ENCODE measurements around the gene PACRG. TPM values are rescaled to one million over a fixed set of nuclear protein-coding genes. Genes with fewer than 3 reads are reported as not detected.

PACRG gene
- total and polyA plus RNA-seq, 2 donors (not counting 3 experiments of a cell fraction or from before 2014, with no cell fraction given): 0.08 TPM; not detected in 1

- no peak overlapping the region for H3K4me3 ChIP-seq (replicated peaks in 1 of 3; ENCODE audit: insufficient read depth in 1 of 3, low read depth in 1 of 3, low read length in 3 of 3)
- no peak for DNase-seq (ENCODE audit: low read depth, low spot score)
- intact Hi-C loops (cut with micrococcal nuclease) (no loop called here), dilution Hi-C loops (cut with MboI; ENCODE audit: extremely low pct_ligation_motif_present, low sequenced_read_pairs) (no loop called here)
- BruUV-seq (replicated peaks): no TSS peak
- FAIRE-seq: no peak
- H2AFZ ChIP-seq (ENCODE audit: low read depth, low read length): no peak overlapping the region
- H3K79me2 ChIP-seq (ENCODE audit: control insufficient read depth, insufficient read depth, low read length): no peaks in the 10 kb centered on the region
- H4K20me1 ChIP-seq (replicated peaks; ENCODE audit: control insufficient read depth, extremely low read depth, insufficient read depth, low read length): no peaks in the 10 kb centered on the region
- H3K9me1 ChIP-seq (replicated peaks; ENCODE audit: control insufficient read depth, extremely low read depth, insufficient read depth, low read length): no peaks in the 10 kb centered on the region
- POLR2A ChIA-PET: no interaction called here
- no peak for TF ChIP-seq MYC (IDR thresholded peaks at IDR 0.05; ENCODE audit: low read depth, low read length)
- TF ChIP-seq MAX (IDR thresholded peaks at IDR 0.05; ENCODE audit: insufficient read depth, insufficient read length): no peak
- TF ChIP-seq POLR2A (IDR thresholded peaks at IDR 0.05; ENCODE audit: low read depth, low read length): no peak
- no peak for TF ChIP-seq GATA2 (IDR thresholded peaks at IDR 0.05; ENCODE audit: insufficient read depth, insufficient read length, low read depth, low read length)
- TF ChIP-seq POLR2AphosphoS5 (IDR thresholded peaks at IDR 0.05; ENCODE audit: insufficient read depth, low read depth, low read length): no peak
- no peaks in the 10 kb centered on the region for H3K36me3 ChIP-seq (ENCODE audit: control insufficient read depth in 2 of 2, extremely low read depth in 1 of 2, insufficient read depth in 2 of 2, low read length in 2 of 2)
- H3K4me1 ChIP-seq (ENCODE audit: control insufficient read depth, extremely low read depth, insufficient read depth, low read length): no peaks in the 10 kb centered on the region
- no peak overlapping the region for H3K9ac ChIP-seq (replicated peaks; ENCODE audit: extremely low read depth, insufficient read depth, low read length)
- no peak overlapping the region for H3K27ac ChIP-seq (ENCODE audit: insufficient read depth, low read depth, low read length)
- H3K4me2 ChIP-seq (ENCODE audit: insufficient read depth, low read length): no peak overlapping the region
- CTCF ChIA-PET: no interaction called here
- no peaks in the 10 kb centered on the region for H3K27me3 ChIP-seq (ENCODE audit: control insufficient read depth in 2 of 2, insufficient read depth in 2 of 2, low read length in 2 of 2)
- no peaks in the 10 kb centered on the region for H3K9me3 ChIP-seq (replicated peaks; ENCODE audit: control insufficient read depth, insufficient read depth, low read length)
Measured at GRCh38 chr6:162819284-162819683, 91.5 kb downstream of the PACRG start.

GRCh38 chr6:162821102-162821501 lies 93.3 kb downstream of the PACRG start:
- no peaks in the 10 kb centered on the region for H3K9me1 ChIP-seq (replicated peaks; ENCODE audit: control insufficient read depth, extremely low read depth, insufficient read depth, low read length)
- DNase-seq (ENCODE audit: low read depth, low spot score) (no peak), FAIRE-seq (no peak)
- ChIA-PET CTCF (no interaction called here), POLR2A (no interaction called here)
- no peaks in the 10 kb centered on the region for H3K4me1 ChIP-seq (ENCODE audit: control insufficient read depth, extremely low read depth, insufficient read depth, low read length)
- TF ChIP-seq MAX (IDR thresholded peaks at IDR 0.05; ENCODE audit: insufficient read depth, insufficient read length): no peak
- no peak for TF ChIP-seq MYC (IDR thresholded peaks at IDR 0.05; ENCODE audit: low read depth, low read length)
- TF ChIP-seq FOS (IDR thresholded peaks at IDR 0.05; ENCODE audit: borderline replicate concordance, insufficient read depth, low read length): no peak
- no peak for TF ChIP-seq CTCF (IDR thresholded peaks at IDR 0.05; ENCODE audit: extremely low read depth in 1 of 2, insufficient read depth in 1 of 2, low read depth in 1 of 2, low read length in 2 of 2)
- no peak for TF ChIP-seq EZH2 (IDR thresholded peaks at IDR 0.05; ENCODE audit: borderline replicate concordance, low read depth, low read length, severe bottlenecking)
- TF ChIP-seq POLR2AphosphoS5 (IDR thresholded peaks at IDR 0.05; ENCODE audit: insufficient read depth, low read depth, low read length): no peak
- no peak for TF ChIP-seq POLR2A (IDR thresholded peaks at IDR 0.05; ENCODE audit: low read depth, low read length)
- TF ChIP-seq GATA2 (IDR thresholded peaks at IDR 0.05; ENCODE audit: insufficient read depth, insufficient read length, low read depth, low read length): no peak
- TF ChIP-seq JUN (IDR thresholded peaks at IDR 0.05; ENCODE audit: borderline replicate concordance, insufficient read depth, insufficient read length, low read depth): no peak
- no TSS peak for BruUV-seq (replicated peaks)
- no peak overlapping the region for H3K4me2 ChIP-seq (ENCODE audit: insufficient read depth, low read length)
- H3K27ac ChIP-seq (ENCODE audit: insufficient read depth, low read depth, low read length): no peak overlapping the region
- no peak overlapping the region for H3K9ac ChIP-seq (replicated peaks; ENCODE audit: extremely low read depth, insufficient read depth, low read length)
- H3K4me3 ChIP-seq (replicated peaks in 1 of 3; ENCODE audit: insufficient read depth in 1 of 3, low read depth in 1 of 3, low read length in 3 of 3): no peak overlapping the region
- H3K9me3 ChIP-seq (replicated peaks; ENCODE audit: control insufficient read depth, insufficient read depth, low read length): no peaks in the 10 kb centered on the region
- no peaks in the 10 kb centered on the region for H3K27me3 ChIP-seq (ENCODE audit: control insufficient read depth in 2 of 2, insufficient read depth in 2 of 2, low read length in 2 of 2)
- H4K20me1 ChIP-seq (replicated peaks; ENCODE audit: control insufficient read depth, extremely low read depth, insufficient read depth, low read length): no peaks in the 10 kb centered on the region
- dilution Hi-C loops (cut with MboI; ENCODE audit: extremely low pct_ligation_motif_present, low sequenced_read_pairs): no loop called here
- intact Hi-C loops (cut with micrococcal nuclease): no loop called here
- H2AFZ ChIP-seq (ENCODE audit: low read depth, low read length): no peak overlapping the region
- H3K36me3 ChIP-seq (ENCODE audit: control insufficient read depth in 2 of 2, extremely low read depth in 1 of 2, insufficient read depth in 2 of 2, low read length in 2 of 2): no peaks in the 10 kb centered on the region
- no peaks in the 10 kb centered on the region for H3K79me2 ChIP-seq (ENCODE audit: control insufficient read depth, insufficient read depth, low read length)
